DMS153 treated with DMSO at 0.1 percent for 48 hours (cell line): ENCODE data around the gene TBK1.

ENCODE experiments used
- DNase-seq: peaks from one replicate; lab custom pipeline; 2025; ENCODE audit not compliant: unreplicated experiment; lab: John Stamatoyannopoulos, UW

Gene TBK1

GRCh38 chr12:64451687-64452558 lies at the start of gene TBK1:
TBK1 (plus strand) TSS chr12:64452120; CDS start chr12:64455871, 3,751 bp downstream.
- DNase-seq, result peak; percentile 70

GRCh38 chr12:64402181-64402580 lies 49.7 kb upstream of the TBK1 start:
- DNase-seq, result no peak

- peak; percentile 93 for DNase-seq
Observed at GRCh38 chr12:64403707-64404469, 48.0 kb upstream of the TBK1 start, which contains the start of gene XPOT. XPOT (plus strand) TSS chr12:64404392; CDS start chr12:64410036, 5,644 bp downstream.

GRCh38 chr12:64404470-64405256 lies 47.3 kb upstream of the TBK1 start:
- DNase-seq, result peak; percentile 16

- DNase-seq, result no peak
Observed at GRCh38 chr12:64407342-64408223, 44.3 kb upstream of the TBK1 start.

- DNase-seq, result no peak
Observed at GRCh38 chr12:64411427-64411826, 40.5 kb upstream of the TBK1 start.

- no peak for DNase-seq
Observed at GRCh38 chr12:64412459-64412858, 39.5 kb upstream of the TBK1 start.

- no peak for DNase-seq
Observed at GRCh38 chr12:64413884-64414283, 38.0 kb upstream of the TBK1 start.

GRCh38 chr12:64418209-64418608 lies 33.7 kb upstream of the TBK1 start:
- no peak for DNase-seq

- no peak for DNase-seq
Observed at GRCh38 chr12:64419696-64420095, 32.2 kb upstream of the TBK1 start.

- DNase-seq, result no peak
Observed at GRCh38 chr12:64427988-64428387, 23.9 kb upstream of the TBK1 start.

GRCh38 chr12:64428956-64429355 lies 23.0 kb upstream of the TBK1 start:
- DNase-seq, result no peak

GRCh38 chr12:64430886-64431285 lies 21.0 kb upstream of the TBK1 start:
- no peak for DNase-seq

GRCh38 chr12:64431791-64432190 lies 20.1 kb upstream of the TBK1 start:
- DNase-seq, result no peak

GRCh38 chr12:64433915-64434314 lies 18.0 kb upstream of the TBK1 start:
- no peak for DNase-seq

- no peak for DNase-seq
Observed at GRCh38 chr12:64440100-64440499, 11.8 kb upstream of the TBK1 start.

GRCh38 chr12:64445490-64445889 lies 6.4 kb upstream of the TBK1 start:
- DNase-seq, result no peak

GRCh38 chr12:64446295-64446694 lies 5.6 kb upstream of the TBK1 start:
- DNase-seq, result no peak

- DNase-seq, result no peak
Observed at GRCh38 chr12:64450057-64450640, 1.8 kb upstream of the TBK1 start.
